HG03025 (cell line): ENCODE results near the gene SLFN14.
"Not testable (repeated sequence)": the region's sequence is repeated elsewhere in the genome, so short reads cannot be mapped to it uniquely, and the experiment has no call there.

ENCODE experiments used
- ATAC-seq: cut with Tn5 transposase; IDR thresholded peaks from one replicate; pipeline ENCODE4 v1.9.1; 2021; ENCODE audit warnings: mild to moderate bottlenecking, moderate library complexity; ENCODE audit not compliant: unreplicated experiment, low FRiP score

SLFN14 gene

DNA sequence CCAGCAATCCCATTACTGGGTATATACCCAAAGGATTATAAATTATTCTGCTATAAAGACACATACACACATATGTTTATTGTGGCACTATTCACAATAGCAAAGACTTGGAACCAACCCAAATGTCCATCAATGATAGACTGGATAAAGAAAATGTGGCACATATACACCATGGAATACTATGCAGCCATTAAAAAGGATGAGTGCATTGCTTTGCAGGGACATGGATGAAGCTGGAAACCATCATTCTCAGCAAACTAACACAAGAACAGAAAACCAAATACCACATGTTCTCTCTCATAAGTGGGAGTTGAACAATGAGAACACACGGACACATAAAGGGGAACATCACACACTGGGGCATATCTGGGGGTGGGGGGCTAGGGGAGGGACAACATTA, 31.3 kb downstream of the SLFN14 start:
- ATAC-seq = not testable (repeated sequence)

DNA sequence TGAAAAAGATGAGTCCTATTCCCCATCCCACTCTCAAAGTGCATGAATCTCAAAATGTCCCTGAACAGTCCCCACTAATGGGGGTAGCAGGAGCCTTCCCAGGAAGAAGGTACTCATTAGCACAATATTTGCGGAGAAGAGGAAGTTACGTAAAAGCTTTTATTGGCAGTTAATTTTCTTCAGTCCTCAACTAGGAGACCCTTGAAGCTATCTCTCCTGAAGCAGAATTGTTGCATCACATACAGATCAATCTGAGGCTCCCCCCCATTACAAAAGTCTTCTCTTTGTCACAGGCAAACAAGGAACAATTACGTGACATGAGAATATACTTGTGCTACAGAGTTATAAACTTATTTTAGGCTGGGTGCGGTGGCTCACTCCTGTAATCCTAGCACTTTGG, 37.3 kb downstream of the SLFN14 start:
- ATAC-seq = no peak

DNA sequence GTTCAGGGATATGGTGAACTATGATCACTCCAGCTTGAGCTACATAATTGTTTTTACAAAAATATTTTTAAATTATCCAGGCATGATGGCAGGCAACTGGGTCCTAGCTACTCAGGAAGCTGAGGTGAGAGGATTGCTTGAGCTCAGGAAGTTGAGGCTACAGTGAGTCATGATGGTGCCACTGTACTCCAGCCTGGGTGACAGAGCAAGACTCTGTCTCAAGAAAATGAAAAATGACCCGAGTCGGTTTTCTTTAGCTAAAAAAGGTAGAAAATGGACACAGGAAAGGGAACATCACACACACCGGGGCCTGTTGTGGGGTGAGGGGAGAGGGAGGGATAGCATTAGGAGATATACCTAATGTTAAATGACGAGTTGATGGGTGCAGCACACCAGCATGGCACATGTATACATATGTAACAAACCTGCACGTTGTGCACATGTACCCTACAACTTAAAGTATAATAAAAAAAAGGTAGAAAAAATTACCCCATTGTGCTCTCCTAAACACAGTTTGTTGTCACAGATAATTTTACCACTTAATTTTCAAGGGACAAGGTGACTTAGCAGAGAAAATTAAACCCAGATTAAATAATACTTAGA, 38.9 kb downstream of the SLFN14 start:
- not testable (repeated sequence) for ATAC-seq

DNA sequence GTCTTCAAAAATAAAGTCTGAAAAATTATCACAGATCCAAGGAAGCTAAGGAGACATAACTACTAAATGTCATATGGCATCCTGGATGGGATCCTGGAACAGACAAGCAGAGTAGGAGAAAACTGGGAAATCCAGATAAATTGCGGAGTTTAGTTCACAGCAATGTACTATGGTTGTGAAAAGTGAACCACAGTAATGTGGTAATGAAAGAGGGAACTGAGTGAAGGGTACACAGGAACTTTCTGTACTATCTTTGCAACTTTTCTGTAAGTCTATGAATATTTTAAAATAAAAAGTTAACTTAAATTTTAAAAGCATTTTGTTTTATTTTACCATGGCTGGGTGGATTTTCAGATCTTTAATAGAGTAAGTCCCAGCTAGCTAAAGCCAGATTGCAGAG, 39.5 kb downstream of the SLFN14 start:
- ATAC-seq = no peak

DNA sequence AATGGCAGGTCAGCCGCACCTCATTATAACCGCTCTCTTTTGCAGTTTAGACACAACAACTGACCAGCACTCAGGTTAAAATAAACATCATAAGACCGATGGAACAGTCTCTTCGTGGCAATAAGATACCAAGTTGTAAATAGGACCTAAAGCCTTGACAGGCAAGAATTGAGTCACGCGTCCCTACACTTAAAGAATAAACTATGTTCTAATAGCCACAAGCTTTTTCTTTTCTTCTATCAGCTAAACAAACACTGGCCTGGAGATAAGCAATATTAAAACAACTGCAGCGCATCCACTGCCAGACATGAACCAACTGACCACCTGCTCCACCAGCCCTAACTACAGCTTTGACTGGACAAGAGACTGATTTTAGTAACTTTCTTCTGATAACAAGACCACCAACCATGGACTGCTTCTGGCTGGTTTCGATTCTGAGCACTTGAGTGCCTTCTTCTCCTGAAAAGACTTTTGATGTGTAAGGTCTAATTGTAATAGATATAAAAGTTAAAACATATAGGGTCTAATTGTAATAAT, 40.6 kb downstream of the SLFN14 start:
- ATAC-seq = no peak

DNA sequence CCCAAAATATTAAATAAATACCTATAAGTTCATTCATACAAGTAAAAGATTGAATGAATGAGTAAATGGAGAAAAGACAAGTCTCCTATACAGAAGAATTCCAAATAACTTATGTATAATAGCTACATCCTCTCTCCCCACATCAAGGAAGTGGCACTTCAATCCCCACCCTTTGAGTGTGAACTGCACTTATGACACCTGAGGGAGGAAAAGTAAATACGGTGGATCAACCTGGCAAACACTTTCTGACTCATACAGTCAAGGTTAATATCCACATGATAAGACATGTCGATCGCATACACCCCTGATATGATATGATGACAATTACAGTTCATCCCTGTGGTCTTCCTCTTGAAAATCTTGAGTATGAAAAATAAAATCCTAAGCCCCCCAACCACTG, 41.2 kb downstream of the SLFN14 start:
- ATAC-seq = no peak

DNA sequence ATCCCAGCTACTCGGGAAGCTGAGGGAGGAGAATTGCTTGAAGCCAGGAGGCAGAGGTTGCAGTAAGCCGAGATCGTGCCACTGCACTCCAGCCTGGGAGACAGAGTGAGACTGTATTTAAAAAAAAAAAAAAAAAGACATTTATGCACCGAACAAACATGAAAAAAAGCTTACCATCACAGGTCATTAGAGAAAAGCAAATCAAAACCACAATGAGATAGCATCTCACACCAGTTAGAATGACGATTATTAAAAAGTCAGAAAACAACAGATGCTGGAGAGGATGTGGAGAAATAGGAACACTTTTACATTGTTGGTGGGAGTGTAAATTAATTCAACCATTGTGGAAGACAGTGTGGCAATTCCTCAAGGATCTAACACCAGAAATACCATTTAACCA, 42.2 kb downstream of the SLFN14 start:
- not testable (repeated sequence) for ATAC-seq

DNA sequence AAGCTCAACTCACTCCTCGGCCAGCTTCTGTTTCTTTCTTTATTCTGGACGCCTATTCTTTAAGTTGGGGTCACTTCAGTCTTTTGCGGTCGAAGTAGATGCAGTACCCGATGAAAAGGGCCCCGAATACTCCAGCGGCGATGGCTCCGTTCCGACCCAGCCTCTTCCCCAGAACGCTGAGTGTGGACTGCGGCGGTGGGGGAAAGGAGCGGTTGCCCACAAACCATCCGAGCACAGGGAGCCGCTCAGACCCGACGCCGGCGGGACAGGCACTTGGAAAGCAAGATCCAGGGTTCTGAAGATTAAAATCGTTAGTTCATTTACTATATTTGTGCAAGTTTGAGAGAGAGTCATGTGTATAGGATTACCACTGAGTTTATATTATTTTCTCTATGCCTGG, 45.6 kb downstream of the SLFN14 start:
- ATAC-seq = no peak

DNA sequence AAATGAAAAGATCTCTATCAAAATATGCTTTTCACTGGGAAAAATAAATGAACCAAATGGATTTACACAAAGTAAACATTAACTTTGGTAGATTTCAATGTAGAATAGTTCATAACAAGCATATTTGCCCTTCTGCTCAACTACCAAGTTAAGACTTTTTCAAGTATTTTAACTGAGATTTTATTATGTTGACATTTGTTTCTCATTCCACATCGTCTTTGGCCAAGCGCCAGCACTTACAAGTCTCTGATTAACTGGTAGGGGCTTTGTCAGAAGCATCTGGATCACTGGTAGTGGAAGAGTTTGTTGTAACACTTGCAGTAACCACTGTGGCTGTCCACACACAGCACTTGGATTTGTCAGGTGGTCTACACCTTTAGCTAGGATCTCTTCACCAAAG, 46.1 kb downstream of the SLFN14 start:
- ATAC-seq = no peak
